GM23338 (cell line): Measurements from ENCODE around the gene WFDC6. TPM values are rescaled to one million over a fixed set of nuclear protein-coding genes. Genes with fewer than 3 reads are reported as not detected.

ENCODE experiments used
- ATAC-seq: fragments of 200-7000 bp; cut with Tn5 transposase; 3 replicates; pipeline ENCODE4 v1.9.1; 2020
- DNase-seq: peaks from one replicate; pipeline ENCODE4 v3.0.0-alpha.2; 2015; ENCODE audit warnings: low spot score
- H2AFZ ChIP-seq: fragments of 200-600 bp; sonication (generic); 2 replicates; pipeline ENCODE4 v1.8.0; 2016; ENCODE audit warnings: antibody characterized with exemption, mild to moderate bottlenecking, moderate library complexity
- H3F3A ChIP-seq: fragments of 200-600 bp; sonication (generic); replicated peaks from 2 replicates; pipeline ENCODE4 v1.8.0; 2017; ENCODE audit warnings: antibody characterized with exemption, mixed run types, low read depth
- H3K27ac ChIP-seq: fragments of 200-600 bp; sonication (generic); 2 replicates; pipeline ENCODE4 v1.6.1; 2016; ENCODE audit warnings: low read depth
- H3K27me3 ChIP-seq: fragments of 200-600 bp; sonication (generic); 2 replicates; pipeline ENCODE4 v1.8.0; 2016; ENCODE audit warnings: mild to moderate bottlenecking, mixed run types, moderate library complexity; ENCODE audit not compliant: insufficient read depth
- H3K36me3 ChIP-seq: fragments of 200-600 bp; sonication (generic); 2 replicates; pipeline ENCODE4 v1.8.0; 2016; ENCODE audit warnings: mild to moderate bottlenecking; ENCODE audit not compliant: insufficient read depth
- H3K4me1 ChIP-seq: fragments of 200-600 bp; sonication (generic); 2 replicates; pipeline ENCODE4 v1.8.0; 2016; ENCODE audit warnings: mild to moderate bottlenecking, moderate library complexity; ENCODE audit not compliant: insufficient read depth
- H3K4me2 ChIP-seq: fragments of 200-600 bp; sonication (generic); 2 replicates; pipeline ENCODE4 v1.7.1; 2017; ENCODE audit warnings: mixed run types
- H3K4me3 ChIP-seq: fragments of 200-600 bp; sonication (generic); 2 replicates; pipeline ENCODE4 v1.6.1; 2016; ENCODE audit warnings: mixed run types
- H3K79me2 ChIP-seq: fragments of 200-600 bp; sonication (generic); replicated peaks from 2 replicates; pipeline ENCODE4 v1.8.0; 2017; ENCODE audit warnings: mild to moderate bottlenecking; ENCODE audit not compliant: insufficient read depth
- H3K9me2 ChIP-seq: fragments of 200-600 bp; sonication (generic); 2 replicates; pipeline ENCODE4 v1.8.0; 2017; ENCODE audit not compliant: insufficient read depth
- H4K20me1 ChIP-seq: fragments of 200-600 bp; sonication (generic); replicated peaks from 2 replicates; pipeline ENCODE4 v1.8.0; 2017; ENCODE audit warnings: mild to moderate bottlenecking; ENCODE audit not compliant: insufficient read depth
- H3K27ac Mint-ChIP-seq: 2 replicates; pipeline ENCODE4 v1.8.0; 2020; ENCODE audit warnings: inconsistent platforms, mild to moderate bottlenecking, moderate library complexity, mixed read lengths
- H3K27me3 Mint-ChIP-seq: 3 replicates; pipeline ENCODE4 v1.8.0; 2022; ENCODE audit warnings: low read depth, mild to moderate bottlenecking, moderate library complexity, mixed read lengths, inconsistent platforms; ENCODE audit not compliant: insufficient read depth, poor library complexity
- H3K36me3 Mint-ChIP-seq: 3 replicates; pipeline ENCODE4 v1.8.0; 2021; ENCODE audit warnings: low read depth, mild to moderate bottlenecking, inconsistent platforms, moderate library complexity, mixed read lengths
- H3K4me1 Mint-ChIP-seq: 3 replicates; pipeline ENCODE4 v1.8.0; 2020; ENCODE audit warnings: mild to moderate bottlenecking, inconsistent platforms, mixed read lengths
- H3K4me3 Mint-ChIP-seq: 3 replicates; pipeline ENCODE4 v1.8.0; 2021; ENCODE audit warnings: moderate library complexity, mild to moderate bottlenecking, inconsistent platforms, mixed read lengths
- H3K9me3 Mint-ChIP-seq: 3 replicates; pipeline ENCODE4 v1.8.0; 2020; ENCODE audit warnings: moderate library complexity, mild to moderate bottlenecking, inconsistent platforms, mixed read lengths
- CREB1 ChIP-seq: fragments of 250-450 bp; sonication (Bioruptor Pico); IDR thresholded peaks from 2 replicates; pipeline ENCODE4 v1.5.0; 2020; ENCODE audit warnings: low read depth, mild to moderate bottlenecking, moderate library complexity
- ETS1 ChIP-seq: IDR thresholded peaks from 2 replicates; pipeline ENCODE4 v1.6.1; 2016; ENCODE audit warnings: antibody characterized with exemption
- EZH2 ChIP-seq: fragments of 200-600 bp; sonication (generic); IDR thresholded peaks from one replicate; pipeline ENCODE4 v1.8.0; 2017; ENCODE audit warnings: antibody characterized with exemption, mild to moderate bottlenecking, low read depth; ENCODE audit not compliant: unreplicated experiment
- EZH2phosphoT487 ChIP-seq: fragments of 200-600 bp; sonication (generic); IDR thresholded peaks from one replicate; pipeline ENCODE4 v1.8.1; 2018; ENCODE audit warnings: antibody characterized with exemption; ENCODE audit not compliant: unreplicated experiment
- NANOG ChIP-seq: IDR thresholded peaks from 2 replicates; pipeline ENCODE4 v1.6.1; 2016; ENCODE audit warnings: antibody characterized with exemption, borderline replicate concordance
- POLR2AphosphoS5 ChIP-seq: IDR thresholded peaks from 2 replicates; pipeline ENCODE4 v1.6.1; 2016; ENCODE audit warnings: antibody characterized with exemption, low read depth
- STAT1 ChIP-seq: IDR thresholded peaks from one replicate; pipeline ENCODE4 v1.6.1; 2016; ENCODE audit warnings: antibody characterized with exemption; ENCODE audit not compliant: unreplicated experiment
- ZNF331 ChIP-seq: fragments of 250-450 bp; sonication (Bioruptor Pico); IDR thresholded peaks from 2 replicates; pipeline ENCODE4 v1.5.0; 2020; ENCODE audit warnings: low read depth, mild to moderate bottlenecking, moderate library complexity
- polyA plus RNA-seq: library from polyadenylated mRNA; unstranded; fragments of >200 nt; fragmentation: Nextera tagmentation; extraction: Ambion mirVana; gene quantifications from 2 replicates; pipeline ENCODE4 v1.2.1, GENCODE V29; 2016
- total RNA-seq: library from RNA; depleted of rRNA; stranded (reverse); fragments of >200 nt; shearing (Covaris generic); gene quantifications from 2 replicates; pipeline ENCODE4 v1.2.3, GENCODE V29; 2014
- TF ChIP-seq, protein P1 (sequence below), 2 experiments: fragments of 200-600 bp in 1 of 2; sonication (generic) in 1 of 2; conservative IDR thresholded peaks; 2 replicates each; pipeline versions ENCODE4 v1.5.1 to v1.6.1; 2016 to 2017; ENCODE audit warnings: antibody characterized with exemption in 2 of 2, low read depth in 2 of 2, mild to moderate bottlenecking in 2 of 2, moderate library complexity in 1 of 2
- TF ChIP-seq, protein P2 (sequence below): IDR thresholded peaks from one replicate; pipeline ENCODE4 v1.6.1; 2018; ENCODE audit warnings: antibody characterized with exemption; ENCODE audit not compliant: unreplicated experiment

Gene WFDC6
- total and polyA plus RNA-seq, 2 experiments from 2014 or later = not detected

- Mint-ChIP-seq H3K27ac (no peak overlapping the region), H3K4me1 (no peaks in the 10 kb centered on the region; the same call in 2 of the 3 replicates), H3K36me3 (no peaks in the 10 kb centered on the region), H3K4me3 (no peak overlapping the region), H3K27me3 (no peaks in the 10 kb centered on the region), H3K9me3 (no peaks in the 10 kb centered on the region)
- no peaks in the 10 kb centered on the region for H3K4me1 ChIP-seq
- no peaks in the 10 kb centered on the region for H3K27me3 ChIP-seq
- TF ChIP-seq, protein P1, sequence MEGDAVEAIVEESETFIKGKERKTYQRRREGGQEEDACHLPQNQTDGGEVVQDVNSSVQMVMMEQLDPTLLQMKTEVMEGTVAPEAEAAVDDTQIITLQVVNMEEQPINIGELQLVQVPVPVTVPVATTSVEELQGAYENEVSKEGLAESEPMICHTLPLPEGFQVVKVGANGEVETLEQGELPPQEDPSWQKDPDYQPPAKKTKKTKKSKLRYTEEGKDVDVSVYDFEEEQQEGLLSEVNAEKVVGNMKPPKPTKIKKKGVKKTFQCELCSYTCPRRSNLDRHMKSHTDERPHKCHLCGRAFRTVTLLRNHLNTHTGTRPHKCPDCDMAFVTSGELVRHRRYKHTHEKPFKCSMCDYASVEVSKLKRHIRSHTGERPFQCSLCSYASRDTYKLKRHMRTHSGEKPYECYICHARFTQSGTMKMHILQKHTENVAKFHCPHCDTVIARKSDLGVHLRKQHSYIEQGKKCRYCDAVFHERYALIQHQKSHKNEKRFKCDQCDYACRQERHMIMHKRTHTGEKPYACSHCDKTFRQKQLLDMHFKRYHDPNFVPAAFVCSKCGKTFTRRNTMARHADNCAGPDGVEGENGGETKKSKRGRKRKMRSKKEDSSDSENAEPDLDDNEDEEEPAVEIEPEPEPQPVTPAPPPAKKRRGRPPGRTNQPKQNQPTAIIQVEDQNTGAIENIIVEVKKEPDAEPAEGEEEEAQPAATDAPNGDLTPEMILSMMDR (conservative IDR thresholded peaks at IDR 0.05; ENCODE audit: low read depth in 2 of 2) = peak; percentile 62 to 65
- TF ChIP-seq STAT1 (no peak), EZH2phosphoT487 (no peak)
- peak; percentile 72 for DNase-seq
- H3F3A ChIP-seq = no peaks in the 10 kb centered on the region
- H2AFZ ChIP-seq = no peak overlapping the region
- H3K27ac ChIP-seq = no peak overlapping the region
- H3K4me2 ChIP-seq = no peak overlapping the region
- no peaks in the 10 kb centered on the region for H3K36me3 ChIP-seq
- peak; percentile 84 for ATAC-seq
- H3K79me2 ChIP-seq = no peaks in the 10 kb centered on the region
- H3K4me3 ChIP-seq = no peak overlapping the region
- H4K20me1 ChIP-seq = no peaks in the 10 kb centered on the region
- peaks cover 6% of the 10 kb centered on the region; the same call in 1 of the 2 replicates for H3K9me2 ChIP-seq
Observed at GRCh38 chr20:45538209-45538799, 978 bp downstream of the WFDC6 start.

- no peaks in the 10 kb centered on the region for H4K20me1 ChIP-seq
- H3K27me3 ChIP-seq = no peaks in the 10 kb centered on the region
- H3K4me1 Mint-ChIP-seq = no peaks in the 10 kb centered on the region
- H3K4me3 Mint-ChIP-seq = no peak overlapping the region
- ATAC-seq (no peak), DNase-seq (no peak)
- H3K4me3 ChIP-seq = no peak overlapping the region
- no peaks in the 10 kb centered on the region for H3K9me3 Mint-ChIP-seq
- H3F3A ChIP-seq = no peaks in the 10 kb centered on the region
- no peak overlapping the region for H3K4me2 ChIP-seq
- H3K27me3 Mint-ChIP-seq = peaks cover 2% of the 10 kb centered on the region
- H3K79me2 ChIP-seq = no peaks in the 10 kb centered on the region
- H3K27ac ChIP-seq = no peak overlapping the region
- H3K36me3 ChIP-seq = no peaks in the 10 kb centered on the region
- no peak overlapping the region for H3K27ac Mint-ChIP-seq
- H3K9me2 ChIP-seq = no peaks in the 10 kb centered on the region
- H2AFZ ChIP-seq = no peak overlapping the region
- no peak for TF ChIP-seq EZH2phosphoT487
- no peaks in the 10 kb centered on the region for H3K4me1 ChIP-seq
- H3K36me3 Mint-ChIP-seq = no peaks in the 10 kb centered on the region
Observed at GRCh38 chr20:45527294-45527693, 12.0 kb downstream of the WFDC6 start.

GRCh38 chr20:45523821-45524220 is 15.5 kb downstream of the WFDC6 start:
- Histone ChIP-seq H3K9me2 (no peaks in the 10 kb centered on the region), H3K4me2 (no peak overlapping the region), H3K36me3 (no peaks in the 10 kb centered on the region), H3F3A (no peaks in the 10 kb centered on the region), H3K79me2 (no peaks in the 10 kb centered on the region), H3K4me3 (no peak overlapping the region), H3K27me3 (no peaks in the 10 kb centered on the region), H4K20me1 (no peaks in the 10 kb centered on the region), H3K27ac (no peak overlapping the region), H3K4me1 (no peaks in the 10 kb centered on the region), H2AFZ (no peak overlapping the region)
- Mint-ChIP-seq H3K36me3 (no peaks in the 10 kb centered on the region), H3K9me3 (no peaks in the 10 kb centered on the region), H3K4me3 (no peak overlapping the region), H3K27ac (no peak overlapping the region), H3K27me3 (peaks cover 2% of the 10 kb centered on the region), H3K4me1 (no peaks in the 10 kb centered on the region)
- ATAC-seq (no peak), DNase-seq (no peak)
- TF ChIP-seq, protein P1 (conservative IDR thresholded peaks at IDR 0.05; ENCODE audit: low read depth in 2 of 2) = no peak
- TF ChIP-seq, protein P2, sequence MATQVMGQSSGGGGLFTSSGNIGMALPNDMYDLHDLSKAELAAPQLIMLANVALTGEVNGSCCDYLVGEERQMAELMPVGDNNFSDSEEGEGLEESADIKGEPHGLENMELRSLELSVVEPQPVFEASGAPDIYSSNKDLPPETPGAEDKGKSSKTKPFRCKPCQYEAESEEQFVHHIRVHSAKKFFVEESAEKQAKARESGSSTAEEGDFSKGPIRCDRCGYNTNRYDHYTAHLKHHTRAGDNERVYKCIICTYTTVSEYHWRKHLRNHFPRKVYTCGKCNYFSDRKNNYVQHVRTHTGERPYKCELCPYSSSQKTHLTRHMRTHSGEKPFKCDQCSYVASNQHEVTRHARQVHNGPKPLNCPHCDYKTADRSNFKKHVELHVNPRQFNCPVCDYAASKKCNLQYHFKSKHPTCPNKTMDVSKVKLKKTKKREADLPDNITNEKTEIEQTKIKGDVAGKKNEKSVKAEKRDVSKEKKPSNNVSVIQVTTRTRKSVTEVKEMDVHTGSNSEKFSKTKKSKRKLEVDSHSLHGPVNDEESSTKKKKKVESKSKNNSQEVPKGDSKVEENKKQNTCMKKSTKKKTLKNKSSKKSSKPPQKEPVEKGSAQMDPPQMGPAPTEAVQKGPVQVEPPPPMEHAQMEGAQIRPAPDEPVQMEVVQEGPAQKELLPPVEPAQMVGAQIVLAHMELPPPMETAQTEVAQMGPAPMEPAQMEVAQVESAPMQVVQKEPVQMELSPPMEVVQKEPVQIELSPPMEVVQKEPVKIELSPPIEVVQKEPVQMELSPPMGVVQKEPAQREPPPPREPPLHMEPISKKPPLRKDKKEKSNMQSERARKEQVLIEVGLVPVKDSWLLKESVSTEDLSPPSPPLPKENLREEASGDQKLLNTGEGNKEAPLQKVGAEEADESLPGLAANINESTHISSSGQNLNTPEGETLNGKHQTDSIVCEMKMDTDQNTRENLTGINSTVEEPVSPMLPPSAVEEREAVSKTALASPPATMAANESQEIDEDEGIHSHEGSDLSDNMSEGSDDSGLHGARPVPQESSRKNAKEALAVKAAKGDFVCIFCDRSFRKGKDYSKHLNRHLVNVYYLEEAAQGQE = no peak
- TF ChIP-seq NANOG = no peak
- no peak for TF ChIP-seq ZNF331
- TF ChIP-seq EZH2 = no peak
- TF ChIP-seq ETS1 = no peak
- no peak for TF ChIP-seq CREB1
- no peak for TF ChIP-seq POLR2AphosphoS5
- TF ChIP-seq EZH2phosphoT487 = no peak
